Nephron (organoid): Measurements from ENCODE around the gene CHRM2.

ENCODE experiments used
- H3K27ac Mint-ChIP-seq, 3 experiments: 2 replicates each; pipeline ENCODE4 v1.8.0; 2020; ENCODE audit warnings: mixed read lengths in 3 of 3, mild to moderate bottlenecking in 2 of 3, moderate library complexity in 1 of 3
- H3K27me3 Mint-ChIP-seq: 2 replicates; pipeline ENCODE4 v1.8.0; 2021; ENCODE audit warnings: low read depth, mild to moderate bottlenecking, moderate library complexity, mixed read lengths
- H3K36me3 Mint-ChIP-seq: 2 replicates; pipeline ENCODE4 v1.8.0; 2020; ENCODE audit warnings: low read depth, mixed read lengths
- H3K4me1 Mint-ChIP-seq: 2 replicates; pipeline ENCODE4 v1.8.0; 2020; ENCODE audit warnings: mixed read lengths
- H3K4me3 Mint-ChIP-seq, 3 experiments: 2 replicates each; pipeline ENCODE4 v1.8.0; 2020; ENCODE audit warnings: mild to moderate bottlenecking in 3 of 3, mixed read lengths in 3 of 3, moderate library complexity in 2 of 3
- H3K9me3 Mint-ChIP-seq: 2 replicates; pipeline ENCODE4 v1.8.0; 2020; ENCODE audit warnings: mixed read lengths
- CTCF ChIP-seq, 3 experiments: fragments of 200-600 bp; sonication (generic); IDR thresholded peaks; one replicate each; pipeline ENCODE4 v1.5.0; 2021; ENCODE audit warnings: antibody characterized with exemption in 3 of 3; ENCODE audit not compliant: unreplicated experiment in 3 of 3

The CHRM2 gene

GRCh38 chr7:136859803-136860202, 8.6 kb upstream of the CHRM2 start:
- H3K27ac Mint-ChIP-seq: no peak overlapping the region
- H3K4me3 Mint-ChIP-seq: no peak overlapping the region
- H3K36me3 Mint-ChIP-seq: no peaks in the 10 kb centered on the region
- no peak for TF ChIP-seq CTCF (IDR thresholded peaks at IDR 0.05; ENCODE audit: unreplicated experiment in 3 of 3)
- H3K9me3 Mint-ChIP-seq: no peaks in the 10 kb centered on the region
- H3K4me1 Mint-ChIP-seq: peaks cover 6% of the 10 kb centered on the region
- peaks cover 20% of the 10 kb centered on the region for H3K27me3 Mint-ChIP-seq

- H3K9me3 Mint-ChIP-seq: no peaks in the 10 kb centered on the region
- TF ChIP-seq CTCF (IDR thresholded peaks at IDR 0.05; ENCODE audit: unreplicated experiment in 3 of 3): no peak
- H3K27ac Mint-ChIP-seq: no peak overlapping the region
- H3K36me3 Mint-ChIP-seq: no peaks in the 10 kb centered on the region
- H3K4me1 Mint-ChIP-seq: peaks cover 24% of the 10 kb centered on the region
- H3K4me3 Mint-ChIP-seq: no peak overlapping the region
- H3K27me3 Mint-ChIP-seq: peaks cover 64% of the 10 kb centered on the region
Observed at GRCh38 chr7:136865236-136865635, 3.2 kb upstream of the CHRM2 start.

- no peak for TF ChIP-seq CTCF (IDR thresholded peaks at IDR 0.05; ENCODE audit: unreplicated experiment in 3 of 3)
- peaks cover 67% of the 10 kb centered on the region for H3K27me3 Mint-ChIP-seq
- H3K4me3 Mint-ChIP-seq: no peak overlapping the region
- H3K27ac Mint-ChIP-seq: no peak overlapping the region
- no peaks in the 10 kb centered on the region for H3K9me3 Mint-ChIP-seq
- no peaks in the 10 kb centered on the region for H3K36me3 Mint-ChIP-seq
- H3K4me1 Mint-ChIP-seq: peaks cover 29% of the 10 kb centered on the region
Observed at GRCh38 chr7:136865777-136866176, 2.7 kb upstream of the CHRM2 start.

- no peak overlapping the region for H3K27ac Mint-ChIP-seq
- peaks cover 89% of the 10 kb centered on the region for H3K27me3 Mint-ChIP-seq
- no peaks in the 10 kb centered on the region for H3K36me3 Mint-ChIP-seq
- H3K9me3 Mint-ChIP-seq: no peaks in the 10 kb centered on the region
- peak overlapping the region; percentile 78 to 90 (median 83) for H3K4me3 Mint-ChIP-seq
- H3K4me1 Mint-ChIP-seq: peaks cover 26% of the 10 kb centered on the region
- TF ChIP-seq CTCF (IDR thresholded peaks at IDR 0.05; ENCODE audit: unreplicated experiment in 3 of 3): no peak
Observed at GRCh38 chr7:136869001-136869961, 829 bp downstream of the CHRM2 start.

GRCh38 chr7:136869991-136870865, 1.8 kb downstream of the CHRM2 start:
- no peak overlapping the region for H3K27ac Mint-ChIP-seq

More at GRCh38 chr7:136869991-136870865, 1.8 kb downstream of the CHRM2 start:
- Mint-ChIP-seq H3K4me1 (peaks cover 26% of the 10 kb centered on the region), H3K4me3 (peak overlapping the region; percentile 78 to 90 (median 90)), H3K36me3 (no peaks in the 10 kb centered on the region), H3K27me3 (peaks cover 85% of the 10 kb centered on the region), H3K9me3 (no peaks in the 10 kb centered on the region)
- TF ChIP-seq CTCF (IDR thresholded peaks at IDR 0.05; ENCODE audit: unreplicated experiment in 3 of 3): no peak
